ENCODE results near the gene TRAF3IP1.

GRCh38 chr2:238315031-238315595, 5.2 kb upstream of the TRAF3IP1 start:
- TF ChIP-seq CTCF (IDR thresholded peaks at IDR 0.05): no peak
- no peak for TF ChIP-seq POLR2A (IDR thresholded peaks at IDR 0.05)

All from uterus (tissue), 2 donors.